ENCODE measurements around the gene MYH9.
"Not testable (repeated sequence)": the region's sequence is repeated elsewhere in the genome, so short reads cannot be mapped to it uniquely, and the experiment has no call there.

Gene MYH9

DNA sequence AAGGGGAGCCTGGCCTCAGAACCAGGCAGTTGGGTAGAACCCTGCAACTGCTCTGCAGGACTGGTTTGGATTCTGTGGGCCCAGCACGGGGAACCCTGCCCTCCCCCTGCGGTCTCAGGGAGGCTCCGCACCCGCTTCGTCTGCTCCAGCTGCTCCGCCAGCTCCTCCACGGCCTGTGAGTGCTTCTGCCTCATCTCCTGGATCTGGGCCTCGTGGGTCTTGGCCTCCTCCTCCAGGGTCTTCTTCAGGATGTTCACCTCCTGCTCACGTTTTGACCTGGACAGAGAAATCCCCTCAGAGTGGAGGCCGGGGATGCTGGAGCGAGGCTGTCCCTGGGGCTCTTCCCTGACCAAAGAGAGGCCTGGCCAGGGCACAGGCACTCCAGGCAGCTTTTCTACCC, 93.0 kb downstream of the MYH9 start:
- TF ChIP-seq, protein P1, sequence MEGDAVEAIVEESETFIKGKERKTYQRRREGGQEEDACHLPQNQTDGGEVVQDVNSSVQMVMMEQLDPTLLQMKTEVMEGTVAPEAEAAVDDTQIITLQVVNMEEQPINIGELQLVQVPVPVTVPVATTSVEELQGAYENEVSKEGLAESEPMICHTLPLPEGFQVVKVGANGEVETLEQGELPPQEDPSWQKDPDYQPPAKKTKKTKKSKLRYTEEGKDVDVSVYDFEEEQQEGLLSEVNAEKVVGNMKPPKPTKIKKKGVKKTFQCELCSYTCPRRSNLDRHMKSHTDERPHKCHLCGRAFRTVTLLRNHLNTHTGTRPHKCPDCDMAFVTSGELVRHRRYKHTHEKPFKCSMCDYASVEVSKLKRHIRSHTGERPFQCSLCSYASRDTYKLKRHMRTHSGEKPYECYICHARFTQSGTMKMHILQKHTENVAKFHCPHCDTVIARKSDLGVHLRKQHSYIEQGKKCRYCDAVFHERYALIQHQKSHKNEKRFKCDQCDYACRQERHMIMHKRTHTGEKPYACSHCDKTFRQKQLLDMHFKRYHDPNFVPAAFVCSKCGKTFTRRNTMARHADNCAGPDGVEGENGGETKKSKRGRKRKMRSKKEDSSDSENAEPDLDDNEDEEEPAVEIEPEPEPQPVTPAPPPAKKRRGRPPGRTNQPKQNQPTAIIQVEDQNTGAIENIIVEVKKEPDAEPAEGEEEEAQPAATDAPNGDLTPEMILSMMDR (conservative IDR thresholded peaks at IDR 0.05): no peak
- TF ChIP-seq ZFX (IDR thresholded peaks at IDR 0.05): no peak

DNA sequence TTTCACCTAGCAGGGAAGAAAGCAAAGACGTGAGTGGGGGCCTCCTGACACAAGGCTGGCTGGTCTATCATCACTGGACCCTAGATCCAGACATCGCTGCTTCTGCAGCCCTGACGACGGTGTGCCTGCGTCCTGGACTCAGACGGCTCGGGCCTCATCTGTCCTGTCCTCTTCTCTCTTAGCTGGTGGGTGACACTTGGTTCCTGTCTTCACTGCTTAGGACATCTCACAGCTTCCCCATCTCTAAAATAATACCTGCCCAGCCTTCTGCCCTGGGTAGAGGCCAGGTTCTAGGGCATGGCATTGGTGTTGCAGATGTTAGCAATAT, 93.5 kb downstream of the MYH9 start:
- TF ChIP-seq ZFX (IDR thresholded peaks at IDR 0.05): no peak
- TF ChIP-seq, protein P1 (conservative IDR thresholded peaks at IDR 0.05): no peak
- H3K27ac ChIP-seq: no peak overlapping the region

More for the DNA sequence above, 93.0 kb downstream of the MYH9 start:
- H3K27ac ChIP-seq: no peak overlapping the region

DNA sequence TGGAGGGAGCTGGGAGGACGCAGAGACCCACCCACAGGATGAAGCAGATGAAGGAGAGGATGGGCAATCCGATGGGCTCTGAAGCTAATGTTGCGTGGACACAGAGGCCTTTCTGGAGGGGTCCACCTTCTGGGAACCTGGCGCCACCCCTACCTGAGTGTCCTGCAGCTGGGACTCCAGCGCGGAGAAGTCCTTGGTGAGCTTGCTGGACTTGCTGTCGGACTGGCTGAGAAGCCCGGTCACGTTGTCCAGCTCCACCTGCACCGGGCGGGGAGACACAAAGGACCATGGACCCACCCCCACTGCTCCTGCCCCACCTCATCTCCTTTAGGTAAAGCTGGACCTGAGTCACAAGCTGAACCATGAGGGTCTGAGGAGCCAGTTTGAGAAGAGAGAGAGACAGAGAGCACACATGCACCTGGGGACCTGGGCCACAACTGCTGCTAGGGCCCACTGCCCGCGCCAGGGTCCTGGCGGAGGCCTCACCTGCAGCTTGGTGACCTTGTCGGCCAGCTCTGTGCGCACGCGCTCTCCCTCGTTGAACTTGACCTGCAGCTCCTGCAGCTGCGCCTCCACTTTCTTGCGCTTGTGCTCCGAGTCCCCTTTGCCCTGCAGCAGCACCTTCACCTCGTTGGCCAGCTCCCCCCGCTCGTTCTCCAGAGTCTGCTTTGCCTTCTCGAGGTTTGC, 94.0 kb downstream of the MYH9 start:
- H3K27ac ChIP-seq: no peak overlapping the region
- TF ChIP-seq, protein P1 (conservative IDR thresholded peaks at IDR 0.05): no peak
- no peak for TF ChIP-seq ZFX (IDR thresholded peaks at IDR 0.05)

DNA sequence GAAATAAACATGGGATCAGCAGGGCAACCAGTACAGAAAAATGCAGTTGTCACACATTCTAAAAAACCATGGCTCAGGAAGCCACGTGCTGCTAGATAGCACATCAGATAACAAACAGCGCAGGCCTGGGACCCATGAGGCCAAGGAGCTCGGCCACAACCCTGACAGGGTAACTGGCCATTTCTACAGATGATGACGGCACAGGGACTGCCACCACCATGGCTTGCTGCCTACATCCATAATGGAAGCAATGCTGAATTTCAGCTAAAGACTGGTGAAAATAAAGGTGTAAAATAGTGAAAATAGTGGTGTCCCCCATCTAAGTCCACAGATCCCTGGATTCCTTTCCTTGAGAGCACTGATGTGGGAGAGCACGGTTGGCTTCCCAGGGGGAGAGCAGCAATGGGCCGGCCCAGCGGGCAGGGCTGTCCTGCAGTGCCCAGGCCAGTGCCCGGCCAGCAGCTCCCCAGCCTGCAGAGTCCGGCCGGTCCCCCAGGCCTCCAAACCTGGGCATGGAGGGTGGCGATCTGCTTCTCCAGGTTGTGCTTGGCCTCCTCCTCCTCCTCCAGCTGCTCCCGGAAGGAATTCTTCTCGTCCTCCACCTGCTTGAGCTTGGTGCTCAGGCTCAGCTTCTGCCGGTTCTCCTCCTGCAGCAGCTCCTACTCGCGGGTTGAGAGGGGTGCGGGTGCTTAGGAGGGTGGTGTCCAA, 94.8 kb downstream of the MYH9 start:
- TF ChIP-seq, protein P1 (conservative IDR thresholded peaks at IDR 0.05): no peak
- no peak for TF ChIP-seq ZFX (IDR thresholded peaks at IDR 0.05)
- no peak overlapping the region for H3K27ac ChIP-seq

DNA sequence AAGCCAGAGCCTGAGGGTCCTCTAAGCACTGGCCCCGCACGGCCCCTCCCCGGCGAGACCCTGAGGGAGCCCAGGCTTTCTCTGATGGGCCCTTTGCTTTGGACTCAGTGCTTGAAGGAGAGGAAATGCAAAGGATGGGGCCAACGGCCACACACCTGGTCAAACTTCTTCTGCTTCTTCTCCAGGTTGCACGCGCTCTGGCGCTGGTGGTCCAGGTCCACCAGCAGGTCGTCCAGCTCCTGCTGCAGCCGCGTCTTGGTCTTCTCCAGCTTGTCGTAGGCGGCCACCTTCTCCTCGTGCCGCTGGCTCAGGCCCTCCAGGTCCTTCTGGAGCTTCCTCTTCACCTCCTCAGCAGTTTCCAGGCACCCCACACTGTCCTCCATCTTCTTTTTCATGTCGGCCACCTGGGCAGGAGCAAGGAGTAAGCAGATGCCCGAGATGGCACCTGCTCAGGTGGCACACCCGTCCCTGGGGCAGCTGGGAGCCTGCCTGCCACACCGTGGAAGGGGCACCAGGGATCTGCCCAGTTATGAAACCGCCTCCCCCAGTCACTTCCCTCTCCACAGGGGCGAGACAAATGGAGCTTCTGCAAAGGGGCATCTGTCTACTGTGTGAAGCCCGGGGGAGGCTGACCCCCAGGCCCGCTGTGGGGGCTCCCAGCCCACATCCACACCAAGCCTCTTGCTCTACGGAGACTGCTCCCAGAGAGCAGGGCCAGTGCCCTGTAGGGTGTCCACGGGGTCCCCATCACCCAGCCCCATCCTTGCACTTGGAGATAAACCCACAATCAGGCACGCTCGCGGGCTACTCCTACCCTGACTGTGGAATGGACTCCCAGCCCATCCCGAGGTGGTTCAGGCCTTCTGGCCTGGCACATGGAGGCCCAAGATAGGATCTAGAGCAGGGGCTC, 95.7 kb downstream of the MYH9 start:
- H3K27ac ChIP-seq: no peak overlapping the region

DNA sequence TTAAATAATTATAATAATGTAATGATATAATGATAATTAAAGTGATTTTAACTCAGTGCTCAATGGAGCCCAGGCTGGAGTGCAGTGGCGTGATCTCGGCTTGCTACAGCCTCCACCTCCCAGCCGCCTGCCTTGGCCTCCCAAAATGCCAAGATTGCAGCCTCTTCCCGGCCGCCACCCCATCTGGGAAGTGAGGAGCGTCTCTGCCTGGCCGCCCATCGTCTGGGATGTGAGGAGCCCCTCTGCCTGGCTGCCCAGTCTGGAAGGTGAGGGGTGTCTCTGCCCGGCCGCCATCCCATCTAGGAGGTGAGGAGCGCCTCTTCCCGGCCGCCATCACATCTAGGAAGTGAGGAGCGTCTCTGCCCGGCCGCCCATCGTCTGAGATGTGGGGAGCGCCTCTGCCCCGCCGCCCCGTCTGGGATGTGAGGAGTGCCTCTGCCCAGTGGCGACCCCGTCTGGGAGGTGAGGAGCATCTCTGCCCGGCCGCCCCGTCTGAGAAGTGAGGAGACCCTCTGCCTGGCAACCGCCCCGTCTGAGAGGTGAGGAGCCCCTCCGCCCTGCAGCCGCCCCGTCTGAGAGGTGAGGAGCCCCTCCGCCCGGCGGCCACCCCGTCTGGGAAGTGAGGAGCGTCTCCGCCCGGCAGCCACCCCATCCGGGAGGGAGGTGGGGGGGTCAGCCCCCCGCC, 97.2 kb downstream of the MYH9 start:
- not testable (repeated sequence) for H3K27ac ChIP-seq

More for the DNA sequence above, 95.7 kb downstream of the MYH9 start:
- TF ChIP-seq, protein P1 (conservative IDR thresholded peaks at IDR 0.05): no peak
- TF ChIP-seq ZFX (IDR thresholded peaks at IDR 0.05): no peak

DNA sequence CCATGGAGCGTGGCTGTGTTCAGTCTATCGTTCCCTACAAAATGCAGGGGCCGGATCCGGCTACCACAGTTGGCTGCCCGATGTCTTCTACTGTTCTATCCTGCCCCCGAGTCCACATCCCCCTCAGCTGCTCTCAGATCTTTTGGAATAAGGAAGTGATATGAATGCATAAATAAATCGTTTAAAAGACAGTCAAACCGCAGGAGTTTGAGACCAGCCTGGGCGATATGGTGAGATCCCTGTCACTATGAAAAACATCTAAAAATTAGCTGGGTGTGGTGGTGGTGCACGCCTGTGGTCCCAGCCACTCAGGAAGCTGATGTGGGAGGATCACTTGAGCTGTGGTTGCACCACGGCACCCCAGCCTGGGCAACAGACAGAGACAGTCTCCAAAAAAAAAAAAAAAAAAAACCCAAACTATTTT, 97.8 kb downstream of the MYH9 start:
- not testable (repeated sequence) for H3K27ac ChIP-seq
